Placental epithelial cell (primary cell): ENCODE measurements around the gene BSN. TPM values are rescaled to one million over a fixed set of nuclear protein-coding genes. Genes with fewer than 3 reads are reported as not detected.

ENCODE experiments used
- small RNA-seq: library from RNA; depleted of rRNA; stranded (forward); fragments of <200 nt; gene quantifications from one replicate; pipeline ENCODE3, GENCODE V24; 2012
- total RNA-seq: library from RNA; depleted of rRNA; stranded (reverse); fragments of >200 nt; gene quantifications from 2 replicates; pipeline ENCODE4 v1.2.3, GENCODE V29; 2012

Gene BSN
- under 0.01 and 0.11 TPM in 2 replicates for total RNA-seq

GRCh38 chr3:49553692-49554632 lies at the start of gene BSN:
Gene BSN (plus strand): TSS chr3:49554477. CDS start chr3:49554603, 126 bp downstream.

GRCh38 chr3:49673715-49674496 lies 119.6 kb downstream of the BSN start, which contains the start of gene APEH:
Gene APEH (plus strand): TSS chr3:49674351. CDS start chr3:49674402, 51 bp downstream.

GRCh38 chr3:49689046-49689907 lies 135.0 kb downstream of the BSN start, which contains the start of the genes MST1 and RNF123:
Gene MST1 (minus strand): TSS chr3:49689474. CDS start chr3:49688691, 783 bp downstream.
Gene RNF123 (plus strand): TSS chr3:49689557. CDS start chr3:49691166, 1,609 bp downstream.

GRCh38 chr3:49719214-49719884 lies 165.1 kb downstream of the BSN start, which contains the start of gene AMIGO3:
Gene AMIGO3 (minus strand): TSS chr3:49719684. CDS start chr3:49719465, 219 bp downstream.

Small RNA genes within 50 kb of the gene (small RNA-seq; reads per million reads assigned to genes)
- gene AMIGO3, result not detected

Other genes with a start within 250 kb of the BSN start
- gene USP4, start 214.4 kb upstream of the BSN start, total RNA-seq, result 16.1 and 22.0 TPM in 2 replicates
- gene GPX1, start 196.1 kb upstream of the BSN start, total RNA-seq, result 85.2 and 99.2 TPM in 2 replicates
- gene RHOA, start 142.5 kb upstream of the BSN start, total RNA-seq, result 499 and 708 TPM in 2 replicates
- gene TCTA, start 142.1 kb upstream of the BSN start, total RNA-seq, result 15.5 and 18.5 TPM in 2 replicates
- 2.2 and 5.1 TPM in 2 replicates for gene AMT, start 132.0 kb upstream of the BSN start, total RNA-seq
- 3.9 and 5.3 TPM in 2 replicates for gene NICN1, start 125.2 kb upstream of the BSN start, total RNA-seq
- gene DAG1, start 84.2 kb upstream of the BSN start, total RNA-seq, result 67.1 and 132 TPM in 2 replicates
- 104 and 137 TPM in 2 replicates for gene APEH, start 119.9 kb downstream of the BSN start, total RNA-seq
- 9.4 and 33.4 TPM in 2 replicates for gene MST1, start 135.0 kb downstream of the BSN start, total RNA-seq
- gene RNF123, start 135.1 kb downstream of the BSN start, total RNA-seq, result 36.9 and 38.8 TPM in 2 replicates
- 3.3 and 4.3 TPM in 2 replicates for gene AMIGO3, start 165.2 kb downstream of the BSN start, total RNA-seq
- 25.5 and 46.7 TPM in 2 replicates for gene GMPPB, start 169.5 kb downstream of the BSN start, total RNA-seq
- 31.4 and 42.1 TPM in 2 replicates for gene IP6K1, start 232.1 kb downstream of the BSN start, total RNA-seq
- 0.54 and 1.2 TPM in 2 replicates for gene CDHR4, start 245.4 kb downstream of the BSN start, total RNA-seq
- 1.8 and 2.0 TPM in 2 replicates for gene INKA1, start 248.8 kb downstream of the BSN start, total RNA-seq